ENCODE measurements around the gene PDRG1.

- TF ChIP-seq CTCF (IDR thresholded peaks at IDR 0.05) (no peak), EP300 (IDR thresholded peaks at IDR 0.05) (no peak)
Observed at GRCh38 chr20:31933698-31934097, 18.1 kb downstream of the PDRG1 start.

Data from ovary (tissue), 3 donors.